Activated CD4-positive, alpha-beta T cell treated with anti-CD3 and anti-CD28 coated beads, Interleukin-2, amount 10 ng/mL, durations not matched to agents 24 days and 14 days (primary cell): ENCODE data around the gene GATAD2A. TPM values are rescaled to one million over a fixed set of nuclear protein-coding genes. Genes with fewer than 3 reads are reported as not detected.

Source experiments
- DNase-seq: peaks from one replicate; pipeline ENCODE4 v3.0.0; 2022
- H3K27ac Mint-ChIP-seq: one replicate; pipeline ENCODE4 v1.8.0; 2022; ENCODE audit warnings: mild to moderate bottlenecking, mixed read lengths
- H3K27me3 Mint-ChIP-seq: one replicate; pipeline ENCODE4 v1.8.0; 2022; ENCODE audit warnings: mixed read lengths
- H3K36me3 Mint-ChIP-seq: one replicate; pipeline ENCODE4 v1.8.0; 2022; ENCODE audit warnings: low read depth, mild to moderate bottlenecking, mixed read lengths
- H3K4me1 Mint-ChIP-seq: one replicate; pipeline ENCODE4 v1.8.0; 2021; ENCODE audit warnings: mixed read lengths
- H3K4me3 Mint-ChIP-seq: one replicate; pipeline ENCODE4 v1.8.0; 2022; ENCODE audit warnings: mild to moderate bottlenecking, moderate library complexity, mixed read lengths
- H3K9me3 Mint-ChIP-seq: one replicate; pipeline ENCODE4 v1.8.0; 2021; ENCODE audit warnings: mixed read lengths
- intact Hi-C: fragments of 100-400 bp; cut with micrococcal nuclease; formaldehyde crosslinking; loops from one replicate; pipeline ENCODE4 v1.15.1; 2023
- total RNA-seq: library from RNA; stranded (reverse); gene quantifications from 2 replicates; pipeline ENCODE4 v1.2.3, GENCODE V29; 2022

Gene GATAD2A
- total RNA-seq, 1 donor from 2014 or later = 134 TPM

DNA sequence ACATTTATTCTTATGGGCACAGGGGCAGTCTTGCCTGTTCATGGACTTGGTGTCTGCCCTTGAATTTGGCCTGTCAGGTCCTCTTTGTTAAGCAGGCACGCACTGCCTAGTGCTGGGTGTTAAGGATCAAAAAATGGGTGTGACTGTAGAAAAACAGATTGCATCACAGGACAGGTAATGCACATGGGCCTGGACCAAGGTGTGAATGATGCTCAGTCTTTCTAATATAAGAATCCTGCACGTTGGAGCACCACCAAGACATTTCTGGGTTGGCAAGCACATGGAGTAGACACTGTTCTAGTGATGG is 33.7 kb downstream of the GATAD2A start:
- peak overlapping the region; percentile 49 for H3K27ac Mint-ChIP-seq
- DNase-seq = no peak
- intact Hi-C loops = no loop called here
- no peak overlapping the region for H3K4me3 Mint-ChIP-seq
- peaks cover 25% of the 10 kb centered on the region for H3K36me3 Mint-ChIP-seq
- no peaks in the 10 kb centered on the region for H3K27me3 Mint-ChIP-seq
- peaks cover 34% of the 10 kb centered on the region for H3K4me1 Mint-ChIP-seq
- no peaks in the 10 kb centered on the region for H3K9me3 Mint-ChIP-seq

DNA sequence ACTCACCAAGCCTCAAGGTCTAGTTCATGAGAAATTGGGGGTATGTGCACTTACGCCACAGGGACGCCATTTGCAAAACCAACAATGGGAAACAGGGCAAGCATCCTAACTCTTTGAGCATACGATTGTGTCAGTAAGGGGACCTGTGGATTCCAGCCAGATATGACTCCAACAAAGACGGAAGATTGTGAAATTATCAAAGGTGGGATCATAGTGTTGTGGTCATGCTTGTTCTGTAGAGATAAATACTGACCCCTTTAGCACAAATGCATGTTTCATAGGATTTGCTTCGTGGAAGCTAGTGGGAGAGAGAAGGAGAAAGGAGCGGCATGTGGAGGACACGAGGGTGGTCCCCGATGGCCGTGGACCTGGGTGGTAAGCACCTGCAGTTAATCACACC is 37.8 kb downstream of the GATAD2A start:
- no peak for DNase-seq
- H3K27me3 Mint-ChIP-seq = no peaks in the 10 kb centered on the region
- intact Hi-C loops = no loop called here
- H3K27ac Mint-ChIP-seq = peak overlapping the region; percentile 27
- peaks cover 28% of the 10 kb centered on the region for H3K36me3 Mint-ChIP-seq
- H3K9me3 Mint-ChIP-seq = no peaks in the 10 kb centered on the region
- peak overlapping the region; percentile 1 for H3K4me3 Mint-ChIP-seq
- peaks cover 58% of the 10 kb centered on the region for H3K4me1 Mint-ChIP-seq

DNA sequence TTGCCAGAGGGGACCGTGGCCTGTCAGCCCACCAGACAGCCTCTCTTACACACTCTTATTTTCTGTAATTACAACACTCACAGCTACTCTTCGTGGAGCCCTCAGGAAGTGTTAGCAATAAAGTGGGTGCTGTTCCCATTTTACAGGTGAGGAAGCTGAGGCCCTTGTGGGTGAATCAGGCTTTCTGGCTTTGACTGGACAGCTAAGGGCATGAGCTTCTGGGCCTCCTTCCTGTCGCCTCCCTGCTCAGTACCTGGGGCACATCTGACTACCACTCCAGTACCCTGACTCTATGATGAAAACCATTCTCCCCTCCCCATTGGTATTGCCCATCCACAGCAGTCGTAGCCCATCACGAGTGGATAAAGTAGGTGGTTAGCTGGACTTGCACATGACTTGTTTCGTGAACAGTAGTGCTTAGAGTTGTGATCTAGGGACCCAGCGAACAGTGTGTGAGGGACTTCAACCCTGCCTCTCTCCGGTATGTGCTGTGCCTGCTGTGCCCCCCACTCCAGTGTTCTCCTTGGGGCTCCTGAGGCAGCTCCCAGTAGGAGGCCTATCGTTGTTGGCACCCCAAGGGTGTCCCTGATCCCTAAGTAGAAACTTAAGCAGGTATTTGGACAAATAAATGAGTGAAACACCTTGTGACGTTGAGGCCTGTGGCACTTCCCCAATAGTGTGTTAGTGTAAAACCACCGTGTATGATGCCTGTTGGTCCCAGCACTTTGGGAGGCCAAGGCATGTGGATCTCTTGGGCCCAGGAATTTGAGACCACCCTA is 38.6 kb downstream of the GATAD2A start:
- Mint-ChIP-seq H3K4me1 (peaks cover 57% of the 10 kb centered on the region), H3K27ac (peak overlapping the region; percentile 80), H3K27me3 (no peaks in the 10 kb centered on the region), H3K36me3 (peaks cover 28% of the 10 kb centered on the region), H3K9me3 (no peaks in the 10 kb centered on the region), H3K4me3 (peak overlapping the region; percentile 19)
- no peak for DNase-seq
- intact Hi-C loops = no loop called here

DNA sequence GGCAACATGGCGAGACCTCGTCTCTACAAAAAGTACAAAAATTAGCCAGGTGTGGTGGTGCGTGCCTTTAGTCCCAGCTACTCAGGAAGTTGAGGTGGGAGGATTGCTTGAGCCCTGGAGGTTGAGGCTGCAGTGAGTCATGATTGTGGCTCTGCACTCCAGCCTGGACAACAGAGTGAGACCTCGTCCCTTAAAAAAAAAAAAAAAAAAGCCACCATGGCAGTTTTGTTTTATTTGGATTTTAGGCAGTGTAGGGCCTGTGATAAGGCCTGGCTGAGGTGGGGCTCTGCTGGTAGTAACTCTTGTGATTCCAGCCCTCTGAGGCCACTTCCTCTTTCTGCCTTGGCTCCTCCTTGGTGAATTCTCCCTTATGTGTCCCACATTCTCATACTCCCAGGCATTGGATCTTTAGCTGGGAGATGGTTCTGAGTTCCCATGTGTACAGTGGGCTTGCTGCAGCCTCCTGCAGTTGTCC is 39.2 kb downstream of the GATAD2A start:
- no peaks in the 10 kb centered on the region for H3K27me3 Mint-ChIP-seq
- H3K36me3 Mint-ChIP-seq = peaks cover 25% of the 10 kb centered on the region
- peak overlapping the region; percentile 80 for H3K27ac Mint-ChIP-seq
- intact Hi-C loops = no loop called here
- peak overlapping the region; percentile 59 for H3K4me3 Mint-ChIP-seq
- no peaks in the 10 kb centered on the region for H3K9me3 Mint-ChIP-seq
- H3K4me1 Mint-ChIP-seq = peaks cover 56% of the 10 kb centered on the region
- DNase-seq = peak; percentile 68

DNA sequence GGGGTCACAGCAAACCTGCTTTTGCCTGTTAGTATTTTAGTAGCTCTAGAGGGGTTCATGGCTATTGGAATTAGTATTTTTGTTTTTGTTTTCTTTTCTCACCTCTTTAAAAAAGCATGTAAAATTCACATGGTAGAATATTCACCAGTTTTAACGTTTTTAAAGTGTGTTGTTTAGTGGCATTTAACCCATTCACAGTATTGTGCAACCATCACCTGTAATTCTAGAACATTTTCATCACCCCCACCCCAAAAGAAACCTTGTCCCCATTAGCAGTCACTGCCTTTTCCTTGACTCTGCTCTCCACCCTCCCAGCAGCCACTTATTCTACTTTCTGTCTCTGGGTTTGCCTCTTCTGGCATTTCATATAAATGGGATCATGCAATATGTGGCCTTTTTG is 39.8 kb downstream of the GATAD2A start:
- intact Hi-C loops = no loop called here
- Mint-ChIP-seq H3K27me3 (no peaks in the 10 kb centered on the region), H3K9me3 (no peaks in the 10 kb centered on the region), H3K27ac (peak overlapping the region; percentile 80), H3K36me3 (peaks cover 23% of the 10 kb centered on the region), H3K4me1 (peaks cover 57% of the 10 kb centered on the region), H3K4me3 (peak overlapping the region; percentile 59)
- no peak for DNase-seq

DNA sequence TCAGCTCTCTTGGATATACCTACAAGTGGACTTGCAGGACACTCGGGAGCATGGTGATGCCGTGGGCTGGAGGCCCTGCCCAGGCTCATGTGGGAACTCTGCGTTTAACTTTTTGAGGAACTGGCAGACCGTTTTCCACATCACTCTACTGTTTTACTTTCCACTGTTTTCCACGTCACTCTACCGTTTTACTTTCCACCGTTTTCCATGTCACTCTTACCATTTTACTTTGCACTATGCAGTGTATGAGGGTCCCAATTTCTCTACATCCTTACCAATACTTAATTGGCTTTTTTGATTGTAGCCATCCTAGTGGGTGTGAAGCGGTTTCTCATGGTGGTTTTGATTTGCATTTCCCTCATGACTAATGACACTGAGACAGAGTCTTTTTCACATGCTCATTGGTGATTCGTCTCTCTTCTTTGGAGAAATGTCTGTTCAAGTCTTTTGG is 40.5 kb downstream of the GATAD2A start:
- Mint-ChIP-seq H3K27me3 (no peaks in the 10 kb centered on the region), H3K4me3 (peak overlapping the region; percentile 49), H3K9me3 (no peaks in the 10 kb centered on the region), H3K27ac (peak overlapping the region; percentile 79), H3K36me3 (peaks cover 20% of the 10 kb centered on the region), H3K4me1 (peaks cover 59% of the 10 kb centered on the region)
- intact Hi-C loops = loop anchor here (1.0 to 2.0 kb wide), 3 partner anchors 13 to 43 kb away; no protein-coding TSS in a partner anchor
- DNase-seq = peak; percentile 70

DNA sequence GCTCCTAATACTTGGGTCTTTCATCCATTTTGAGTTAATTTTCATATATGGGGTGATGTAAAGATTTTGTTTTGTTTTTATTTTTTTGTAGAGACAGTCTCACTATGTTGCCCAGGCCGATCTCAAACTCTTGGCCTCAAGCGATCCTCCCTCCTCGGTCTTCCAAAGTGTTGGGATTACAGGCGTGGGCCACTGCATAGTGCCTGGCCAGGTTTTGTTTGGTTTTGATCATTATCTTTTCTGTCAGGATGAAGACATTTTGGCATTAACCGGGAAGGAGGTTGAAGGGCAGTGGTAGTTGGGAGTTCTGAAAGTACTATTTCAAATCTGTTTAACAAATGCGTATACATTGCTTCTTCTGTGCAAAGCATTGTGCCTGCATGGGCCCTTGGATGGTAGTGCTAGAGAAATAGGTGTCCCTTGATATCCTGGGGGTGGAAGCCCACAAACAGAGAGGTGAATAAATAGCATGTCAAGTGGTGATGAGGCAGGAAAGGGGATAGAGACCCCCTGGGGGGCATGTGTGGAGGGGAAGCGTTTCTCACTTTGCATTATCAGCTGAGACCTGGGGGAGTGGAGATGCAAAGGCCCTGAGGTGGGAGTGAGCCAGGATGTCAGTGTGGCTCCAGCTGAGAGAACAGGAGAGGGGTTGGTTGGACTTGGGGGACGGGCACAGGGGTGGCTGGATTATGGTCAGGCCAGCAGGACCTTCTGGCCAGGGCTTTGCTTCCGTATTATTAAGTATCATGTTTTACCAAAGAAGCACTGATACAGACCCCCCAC is 41.4 kb downstream of the GATAD2A start:
- Mint-ChIP-seq H3K9me3 (no peaks in the 10 kb centered on the region), H3K4me3 (peak overlapping the region; percentile 39), H3K4me1 (peaks cover 67% of the 10 kb centered on the region), H3K27me3 (no peaks in the 10 kb centered on the region), H3K36me3 (peaks cover 19% of the 10 kb centered on the region), H3K27ac (peak overlapping the region; percentile 61)
- no peak for DNase-seq
- intact Hi-C loops = loop anchor here (1.0 to 2.0 kb wide), 3 partner anchors 12 to 42 kb away; no protein-coding TSS in a partner anchor

DNA sequence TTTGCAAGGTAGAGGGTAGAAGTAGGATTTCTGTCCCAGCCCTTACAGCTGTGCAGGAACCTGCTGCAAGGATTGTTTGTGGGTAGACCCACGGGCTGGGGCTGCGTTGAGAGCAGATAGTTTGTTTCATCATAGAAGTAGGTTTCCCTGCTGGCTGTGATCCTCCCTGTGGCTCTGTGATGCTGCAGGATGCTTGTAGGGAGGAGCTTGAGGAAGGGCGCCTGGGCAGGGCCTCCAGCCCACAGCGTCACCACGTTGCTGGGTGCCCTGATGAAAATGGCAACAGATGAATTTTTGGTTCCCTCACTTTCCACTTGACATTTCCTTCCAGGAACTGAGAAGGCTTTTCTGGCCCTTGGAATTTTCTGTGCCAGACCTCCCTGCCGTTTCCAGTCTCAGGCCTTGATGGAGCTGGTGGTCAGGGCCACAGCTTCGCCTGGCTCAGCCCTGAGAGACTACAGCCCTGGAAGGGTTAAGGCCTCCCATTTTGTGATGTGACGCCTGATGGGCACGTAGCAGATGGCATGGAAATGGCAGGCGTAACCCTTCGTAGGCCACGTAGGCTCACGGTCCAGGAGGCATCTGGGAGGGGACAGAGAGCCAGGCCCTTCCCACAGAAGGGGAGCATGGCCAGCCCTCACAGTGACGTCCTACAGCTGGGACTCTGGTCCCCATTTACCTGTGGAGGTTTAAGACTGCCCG is 42.2 kb downstream of the GATAD2A start:
- intact Hi-C loops = loop anchor here (2.0 kb wide), 1 partner anchor 37 kb away; no protein-coding TSS in a partner anchor
- Mint-ChIP-seq H3K9me3 (no peaks in the 10 kb centered on the region), H3K4me1 (peaks cover 73% of the 10 kb centered on the region), H3K27ac (peak overlapping the region; percentile 61), H3K27me3 (no peaks in the 10 kb centered on the region), H3K4me3 (peak overlapping the region; percentile 39), H3K36me3 (peaks cover 19% of the 10 kb centered on the region)
- DNase-seq = peak; percentile 86

DNA sequence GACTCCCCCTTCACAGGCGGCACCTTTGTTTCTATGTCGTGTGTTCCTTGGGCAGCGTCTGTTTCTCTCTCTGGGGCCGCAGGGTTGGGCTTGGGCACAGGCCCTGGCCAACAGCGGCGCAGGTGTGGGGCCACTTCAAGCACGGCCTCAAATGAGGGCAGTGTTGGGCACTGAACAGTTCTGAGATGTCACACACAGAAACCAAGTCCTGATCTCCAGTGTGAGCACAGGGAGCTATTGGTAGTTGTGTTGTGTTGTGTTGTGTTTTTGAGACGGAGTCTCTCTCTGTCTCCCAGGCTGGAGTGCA is 42.7 kb downstream of the GATAD2A start:
- Mint-ChIP-seq H3K27ac (peak overlapping the region; percentile 36), H3K4me1 (peaks cover 70% of the 10 kb centered on the region), H3K4me3 (no peak overlapping the region), H3K27me3 (no peaks in the 10 kb centered on the region), H3K36me3 (peaks cover 17% of the 10 kb centered on the region), H3K9me3 (no peaks in the 10 kb centered on the region)
- DNase-seq = no peak
- intact Hi-C loops = no loop called here

DNA sequence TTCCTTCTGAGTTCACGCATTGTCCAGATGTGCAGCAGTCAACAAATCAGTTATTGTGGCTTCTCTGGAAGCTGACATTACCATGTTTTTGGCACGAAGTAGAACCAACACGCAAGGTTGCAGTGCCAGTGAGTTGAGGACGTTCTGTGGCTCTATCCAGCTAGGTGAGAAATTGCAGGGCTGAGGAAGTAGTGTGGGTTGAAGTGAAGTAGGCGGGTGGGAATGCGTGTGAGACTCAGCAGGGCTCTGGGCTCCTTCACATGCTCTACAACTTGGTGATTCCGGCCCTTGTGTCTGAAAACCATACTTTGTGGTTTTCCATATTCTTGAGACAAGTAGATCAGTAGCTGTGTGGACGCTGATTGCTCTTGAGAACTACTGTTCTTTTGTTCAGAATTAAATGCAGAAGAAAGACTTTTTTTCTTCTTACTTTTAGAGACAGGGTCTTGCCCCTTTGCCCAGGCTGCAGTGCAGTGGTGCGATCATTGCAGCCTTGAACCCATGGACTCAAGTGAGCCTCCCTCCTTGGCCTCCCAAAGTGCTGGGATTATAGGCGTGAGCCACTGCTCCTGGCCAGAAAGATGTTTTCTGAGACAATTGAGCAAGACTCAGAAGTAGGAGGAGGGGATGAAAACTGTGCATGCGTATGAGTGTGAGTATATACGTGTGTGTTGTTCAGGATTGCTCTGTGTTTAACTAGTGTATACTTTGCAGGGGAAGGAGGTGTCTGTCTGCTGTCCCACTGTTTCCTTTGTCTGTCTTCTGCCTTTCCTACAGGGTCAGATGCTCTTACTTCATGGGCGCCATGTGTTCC is 46.2 kb downstream of the GATAD2A start:
- Mint-ChIP-seq H3K4me3 (peak overlapping the region; percentile 41), H3K9me3 (no peaks in the 10 kb centered on the region), H3K27ac (peak overlapping the region; percentile 78), H3K36me3 (no peaks in the 10 kb centered on the region), H3K27me3 (no peaks in the 10 kb centered on the region), H3K4me1 (peaks cover 44% of the 10 kb centered on the region)
- peak; percentile 79 for DNase-seq
- intact Hi-C loops = loop anchor here (1.0 kb wide), 1 partner anchor 8 kb away; no protein-coding TSS in a partner anchor

DNA sequence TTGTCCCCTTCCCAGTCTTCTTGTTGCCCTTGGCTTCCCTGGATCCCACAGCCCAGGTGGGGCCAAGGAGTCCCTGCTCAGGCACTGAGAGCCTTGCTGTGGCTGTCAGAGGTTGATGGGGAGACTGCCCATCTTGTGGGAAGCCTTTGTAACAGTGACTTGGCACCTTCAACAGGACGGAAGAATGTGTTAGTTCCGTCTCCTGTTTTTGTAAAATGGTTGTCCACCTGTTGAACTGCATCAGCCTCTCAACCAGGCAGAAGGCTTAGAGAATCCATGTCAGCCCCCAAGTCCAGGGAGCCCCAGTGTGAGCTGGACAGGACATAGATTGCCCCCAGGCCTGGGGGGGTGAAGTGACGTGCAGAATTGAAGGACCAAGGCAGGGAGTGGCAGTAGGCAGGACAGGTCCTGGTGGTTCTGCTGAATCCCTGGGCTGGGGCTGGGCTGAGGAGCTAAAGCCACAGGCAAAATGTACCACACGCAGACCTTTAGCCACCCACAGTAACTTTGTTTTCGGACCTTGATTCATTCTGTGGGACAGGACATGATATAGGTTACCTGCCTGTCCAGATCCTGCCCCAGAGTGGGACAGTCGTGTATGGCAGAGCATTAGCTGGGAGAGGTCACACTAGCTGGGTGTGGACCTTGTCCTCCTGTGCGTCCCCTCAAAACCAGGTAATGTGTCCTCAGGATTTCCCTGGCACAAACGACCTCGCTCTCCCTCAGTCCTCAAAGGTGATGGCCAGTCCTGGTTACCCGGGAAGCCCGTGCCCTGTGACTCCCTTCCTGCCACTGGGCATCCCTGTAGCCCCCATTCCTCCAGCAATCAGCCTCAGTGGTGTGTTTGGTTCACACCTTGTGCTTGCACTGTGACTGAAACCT is 47.0 kb downstream of the GATAD2A start:
- no peaks in the 10 kb centered on the region for H3K27me3 Mint-ChIP-seq
- peaks cover 43% of the 10 kb centered on the region for H3K4me1 Mint-ChIP-seq
- intact Hi-C loops = no loop called here
- H3K4me3 Mint-ChIP-seq = peak overlapping the region; percentile 28
- H3K27ac Mint-ChIP-seq = peak overlapping the region; percentile 78
- no peak for DNase-seq
- H3K36me3 Mint-ChIP-seq = no peaks in the 10 kb centered on the region
- no peaks in the 10 kb centered on the region for H3K9me3 Mint-ChIP-seq

DNA sequence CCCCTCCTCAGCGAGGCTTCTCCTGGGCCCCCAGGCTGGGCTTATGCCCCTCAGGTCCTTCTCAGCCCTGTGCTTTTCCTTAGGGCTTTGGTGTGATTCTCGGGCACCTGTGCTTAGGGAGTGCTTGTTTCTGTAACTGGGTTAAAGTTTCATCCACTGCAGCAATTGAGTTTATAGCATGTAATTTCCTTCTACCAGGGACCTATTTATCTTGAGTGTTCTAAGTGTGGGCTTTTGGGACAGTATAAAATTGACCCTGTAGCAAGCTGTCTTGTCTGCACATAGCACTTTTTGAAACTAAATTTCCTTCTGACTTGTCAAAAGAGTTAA is 47.6 kb downstream of the GATAD2A start:
- no peaks in the 10 kb centered on the region for H3K27me3 Mint-ChIP-seq
- no peak for DNase-seq
- intact Hi-C loops = no loop called here
- no peaks in the 10 kb centered on the region for H3K9me3 Mint-ChIP-seq
- H3K36me3 Mint-ChIP-seq = no peaks in the 10 kb centered on the region
- no peak overlapping the region for H3K4me3 Mint-ChIP-seq
- H3K4me1 Mint-ChIP-seq = peaks cover 42% of the 10 kb centered on the region
- no peak overlapping the region for H3K27ac Mint-ChIP-seq
